Stomach smooth muscle (tissue), 2 donors: ENCODE results near the gene MUSTN1.

Experiments used
- H3K27ac ChIP-seq: one replicate; pipeline ENCODE4 v1.7.0; 2013; ENCODE audit warnings: mild to moderate bottlenecking, low read length, inconsistent platforms
- H3K27me3 ChIP-seq, 2 donors: one replicate each; pipeline ENCODE4 v1.7.0; 2013; ENCODE audit warnings: low read length in 2 of 2; ENCODE audit not compliant: insufficient read depth in 2 of 2, control insufficient read depth in 1 of 2
- H3K36me3 ChIP-seq, 2 donors: one replicate each; pipeline ENCODE4 v1.7.0; 2013; ENCODE audit warnings: low read length in 2 of 2; ENCODE audit not compliant: control insufficient read depth in 2 of 2, insufficient read depth in 2 of 2
- H3K4me1 ChIP-seq: one replicate; pipeline ENCODE4 v1.7.0; 2013; ENCODE audit warnings: low read length; ENCODE audit not compliant: control insufficient read depth, insufficient read depth
- H3K4me3 ChIP-seq, 2 donors: one replicate each; pipeline ENCODE4 v1.7.0; 2013; ENCODE audit warnings: low read length in 2 of 2
- H3K9ac ChIP-seq, 2 donors: one replicate each; pipeline ENCODE4 v1.7.0; 2013; ENCODE audit warnings: low read length in 2 of 2, mild to moderate bottlenecking in 1 of 2
- H3K9me3 ChIP-seq, 2 donors: one replicate each; pipeline ENCODE4 v1.7.0; 2013; ENCODE audit warnings: low read length in 2 of 2; ENCODE audit not compliant: control insufficient read depth in 2 of 2
- donor health status: healthy.
- donor health status: Pancreatic carcinoma.

Gene MUSTN1

DNA sequence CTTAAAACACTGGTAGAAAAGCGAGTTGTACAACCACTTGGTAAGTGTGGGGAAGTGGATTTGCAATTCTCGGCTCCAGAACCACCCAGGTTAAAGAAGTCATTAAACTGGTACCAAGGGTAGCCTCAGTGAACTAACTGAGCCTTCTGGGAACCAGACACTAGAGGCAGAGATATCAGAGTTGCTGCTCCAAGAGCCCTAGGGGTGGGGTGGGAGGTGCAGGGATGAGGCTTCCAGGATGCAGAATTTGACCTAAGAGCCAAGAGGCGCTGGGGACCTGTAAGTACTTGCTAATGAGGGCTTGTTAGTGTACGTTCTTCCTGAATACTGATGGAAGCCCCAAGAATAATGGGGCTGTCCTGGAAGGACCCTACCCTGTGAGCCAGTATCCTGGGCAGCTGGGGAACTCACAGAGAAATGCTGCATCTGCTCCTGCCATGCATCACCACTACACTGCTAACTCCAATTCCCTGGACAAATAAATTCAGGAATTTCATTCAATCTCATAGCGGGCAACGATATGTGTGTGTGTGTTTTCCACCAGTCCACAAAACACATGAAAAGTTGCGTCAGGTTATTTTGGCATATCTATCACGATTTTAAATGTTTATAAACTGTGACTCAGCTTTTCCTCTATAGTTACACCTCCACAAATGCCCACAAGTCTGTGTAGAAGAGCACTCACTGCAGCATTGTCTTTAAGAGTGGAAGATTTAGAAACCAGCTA, 38.8 kb upstream of the MUSTN1 start:
- Histone ChIP-seq H3K27me3 (no peaks in the 10 kb centered on the region), H3K9me3 (no peaks in the 10 kb centered on the region), H3K9ac (no peak overlapping the region), H3K4me3 (no peak overlapping the region), H3K27ac (no peak overlapping the region), H3K36me3 (peaks cover 0 to 5% of the 10 kb centered on the region in 2 donors), H3K4me1 (peaks cover 2% of the 10 kb centered on the region)

DNA sequence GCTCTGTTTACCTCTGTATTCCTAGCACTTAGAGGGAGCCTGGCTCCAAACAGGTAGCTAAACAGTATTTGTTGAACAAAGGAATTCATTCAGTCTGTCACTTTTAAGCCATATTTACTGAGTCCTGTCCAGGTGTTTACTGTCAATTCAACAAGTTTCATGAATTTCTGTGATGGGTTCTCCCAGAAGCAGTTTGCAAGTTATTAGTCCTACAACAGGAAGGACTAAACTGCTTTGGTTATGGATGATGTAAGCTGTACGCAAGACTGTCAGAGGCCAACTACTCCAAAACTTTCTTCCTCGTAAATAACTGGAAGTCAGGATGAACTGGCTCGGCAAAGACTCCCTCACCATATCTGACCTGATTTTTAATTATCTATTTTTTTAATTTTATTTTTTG, 37.4 kb upstream of the MUSTN1 start:
- H3K4me1 ChIP-seq = peaks cover 2% of the 10 kb centered on the region
- no peaks in the 10 kb centered on the region for H3K27me3 ChIP-seq
- H3K36me3 ChIP-seq = peaks cover 0 to 2% of the 10 kb centered on the region in 2 donors

DNA sequence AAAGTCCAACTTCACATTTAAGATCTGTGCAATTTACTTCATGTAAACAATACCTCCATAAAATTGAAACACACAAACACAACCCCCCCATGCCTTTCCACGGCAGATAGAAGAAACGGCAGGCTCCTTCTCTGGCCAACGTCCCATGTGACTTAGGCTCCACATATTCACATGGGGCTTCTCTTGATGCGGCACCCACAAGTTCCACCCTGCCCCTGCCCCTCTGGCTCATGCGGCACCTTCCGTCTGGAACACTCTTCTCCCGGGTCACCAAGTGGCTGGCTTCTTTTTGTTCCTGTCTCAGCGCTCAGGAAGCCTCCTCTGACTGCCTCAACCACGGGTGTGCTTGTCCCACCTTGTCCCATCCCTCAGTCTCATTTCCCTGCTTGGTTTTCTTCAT, 36.9 kb upstream of the MUSTN1 start:
- H3K9ac ChIP-seq = no peak overlapping the region
- H3K4me1 ChIP-seq = peaks cover 2% of the 10 kb centered on the region
- H3K9me3 ChIP-seq = no peaks in the 10 kb centered on the region
- no peak overlapping the region for H3K27ac ChIP-seq
- no peak overlapping the region for H3K4me3 ChIP-seq
- H3K27me3 ChIP-seq = no peaks in the 10 kb centered on the region
- H3K36me3 ChIP-seq = no peaks in the 10 kb centered on the region

More for the DNA sequence above, 37.4 kb upstream of the MUSTN1 start:
- Histone ChIP-seq H3K9me3 (no peaks in the 10 kb centered on the region), H3K9ac (no peak overlapping the region), H3K27ac (no peak overlapping the region), H3K4me3 (no peak overlapping the region)

GRCh38 chr3:52870471-52870870, 35.7 kb upstream of the MUSTN1 start:
- Histone ChIP-seq H3K36me3 (no peaks in the 10 kb centered on the region), H3K27ac (no peak overlapping the region), H3K9ac (no peak overlapping the region), H3K9me3 (no peaks in the 10 kb centered on the region), H3K4me3 (no peak overlapping the region), H3K4me1 (peaks cover 2% of the 10 kb centered on the region), H3K27me3 (no peaks in the 10 kb centered on the region)

DNA sequence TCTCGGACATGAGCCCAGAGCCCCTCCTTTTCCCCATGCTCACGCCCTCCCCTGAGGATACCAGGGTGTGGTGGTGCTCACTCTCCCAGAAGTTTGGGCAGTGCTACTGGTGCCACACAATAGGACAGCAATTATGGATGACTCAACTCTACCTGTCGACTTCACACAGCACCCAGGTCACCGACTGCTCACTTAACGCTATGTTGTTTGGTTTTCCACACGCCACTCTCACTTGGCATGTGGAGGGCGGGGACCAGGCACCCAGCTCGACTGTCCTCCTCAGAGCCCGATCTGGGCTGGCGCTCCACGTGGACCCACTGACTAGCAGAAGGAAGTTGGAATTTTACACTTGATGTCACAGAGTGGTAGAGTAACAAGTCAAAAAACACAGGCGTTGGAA, 31.6 kb upstream of the MUSTN1 start:
- Histone ChIP-seq H3K36me3 (peaks cover 0 to 2% of the 10 kb centered on the region in 2 donors), H3K4me3 (no peak overlapping the region), H3K9ac (no peak overlapping the region), H3K4me1 (no peaks in the 10 kb centered on the region), H3K27me3 (no peaks in the 10 kb centered on the region), H3K9me3 (no peaks in the 10 kb centered on the region), H3K27ac (no peak overlapping the region)

DNA sequence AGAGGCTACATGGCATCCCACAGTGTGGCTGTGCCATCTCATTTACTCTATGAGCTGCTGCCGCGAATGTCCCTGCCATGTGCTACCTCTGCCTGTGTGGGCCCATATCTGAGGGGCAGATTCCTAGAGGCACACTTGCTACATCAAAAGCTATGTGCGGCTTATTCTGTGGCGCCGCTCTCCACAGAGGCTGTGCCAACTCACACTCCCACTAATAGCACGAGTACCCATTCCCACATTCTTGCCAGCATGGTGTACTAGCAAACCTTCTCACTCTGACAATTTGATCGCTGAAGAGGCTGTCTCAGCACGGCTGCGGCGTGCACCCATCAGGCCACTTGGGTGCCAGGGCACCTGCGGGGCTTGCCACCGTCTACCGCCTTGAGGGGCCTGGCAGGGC, 31.2 kb upstream of the MUSTN1 start:
- no peaks in the 10 kb centered on the region for H3K9me3 ChIP-seq

DNA sequence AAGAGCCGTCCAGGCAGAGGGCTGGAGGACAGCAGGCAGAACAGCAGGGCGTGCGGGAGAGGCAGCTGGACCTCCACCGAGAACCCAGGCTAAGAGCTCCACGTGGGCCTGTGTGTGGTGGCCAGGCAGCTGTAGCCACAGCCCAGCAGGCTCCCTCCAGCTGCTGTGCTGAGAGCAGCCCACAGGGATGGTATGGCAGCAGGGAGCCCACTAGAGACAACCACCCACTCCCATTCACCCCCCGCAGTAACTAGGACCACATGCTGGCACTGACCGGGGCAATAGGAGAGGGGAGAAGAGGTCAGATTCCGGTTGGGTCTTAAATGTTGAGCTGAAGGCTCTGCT, 25.6 kb upstream of the MUSTN1 start:
- peaks cover 0 to 3% of the 10 kb centered on the region in 2 donors for H3K36me3 ChIP-seq
- peaks cover 19% of the 10 kb centered on the region for H3K4me1 ChIP-seq
- H3K9me3 ChIP-seq = no peaks in the 10 kb centered on the region
- H3K9ac ChIP-seq = no peak overlapping the region
- H3K4me3 ChIP-seq = no peak overlapping the region
- H3K27ac ChIP-seq = no peak overlapping the region
- H3K27me3 ChIP-seq = no peaks in the 10 kb centered on the region

More for the DNA sequence above, 31.2 kb upstream of the MUSTN1 start:
- Histone ChIP-seq H3K4me3 (no peak overlapping the region), H3K27ac (no peak overlapping the region), H3K36me3 (peaks cover 0 to 3% of the 10 kb centered on the region in 2 donors), H3K9ac (no peak overlapping the region), H3K27me3 (no peaks in the 10 kb centered on the region), H3K4me1 (no peaks in the 10 kb centered on the region)

GRCh38 chr3:52859686-52860423, 25.0 kb upstream of the MUSTN1 start:
- no peaks in the 10 kb centered on the region for H3K9me3 ChIP-seq
- no peak overlapping the region for H3K27ac ChIP-seq
- H3K4me3 ChIP-seq = no peak overlapping the region
- H3K9ac ChIP-seq = no peak overlapping the region
- H3K27me3 ChIP-seq = no peaks in the 10 kb centered on the region
- H3K4me1 ChIP-seq = peaks cover 19% of the 10 kb centered on the region
- peaks cover 0 to 3% of the 10 kb centered on the region in 2 donors for H3K36me3 ChIP-seq

DNA sequence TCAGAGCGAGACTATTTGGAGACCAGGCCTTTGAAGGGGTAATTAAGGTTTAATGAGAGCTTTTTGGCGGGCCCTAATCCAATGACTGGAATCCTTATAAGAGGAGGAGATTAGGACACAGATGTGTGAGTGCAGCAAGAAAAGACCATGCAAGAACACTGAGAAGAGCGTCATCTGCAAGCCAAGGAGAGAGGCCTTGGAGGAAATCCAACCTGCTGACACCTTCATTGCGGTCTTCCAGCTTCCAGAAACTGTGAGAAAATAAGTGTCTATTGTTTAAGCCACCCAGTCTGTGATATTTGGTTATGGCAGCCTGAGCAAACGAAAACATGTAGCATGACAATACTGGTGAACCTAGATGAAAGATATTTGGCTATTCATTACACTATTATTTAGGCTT, 23.0 kb upstream of the MUSTN1 start:
- Histone ChIP-seq H3K4me3 (no peak overlapping the region), H3K4me1 (peaks cover 19% of the 10 kb centered on the region), H3K36me3 (peaks cover 3 to 6% of the 10 kb centered on the region in 2 donors), H3K9ac (no peak overlapping the region), H3K27ac (no peak overlapping the region), H3K9me3 (no peaks in the 10 kb centered on the region), H3K27me3 (no peaks in the 10 kb centered on the region)

DNA sequence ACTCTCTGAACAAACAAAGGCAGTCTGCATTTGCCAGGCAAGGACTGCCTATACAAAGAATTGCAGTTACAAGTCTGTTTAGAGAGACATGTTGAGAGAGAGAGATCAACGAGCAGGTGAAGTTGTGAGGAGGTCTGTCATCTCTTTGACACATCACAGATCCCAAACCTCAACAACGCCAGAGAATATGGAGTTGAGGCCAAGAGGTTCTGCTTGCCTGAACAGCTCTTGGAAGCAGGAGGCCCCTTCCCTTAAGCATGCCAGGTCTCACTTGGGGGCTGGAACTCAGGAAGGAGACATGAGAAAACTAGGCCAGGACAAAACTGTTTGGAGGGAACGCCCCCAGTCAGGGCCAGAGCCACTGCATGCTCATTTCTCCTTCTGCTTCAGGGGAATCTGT, 22.3 kb upstream of the MUSTN1 start:
- Histone ChIP-seq H3K27ac (peak overlapping the region; percentile 73), H3K36me3 (peaks cover 4 to 9% of the 10 kb centered on the region in 2 donors), H3K9ac (no peak overlapping the region), H3K9me3 (no peaks in the 10 kb centered on the region), H3K4me1 (peaks cover 19% of the 10 kb centered on the region), H3K27me3 (no peaks in the 10 kb centered on the region), H3K4me3 (peak overlapping the region; percentile 22 to 33)

GRCh38 chr3:52856666-52857065, 21.8 kb upstream of the MUSTN1 start:
- Histone ChIP-seq H3K4me3 (peak overlapping the region; percentile 22 to 33), H3K9ac (no peak overlapping the region), H3K36me3 (peaks cover 4 to 13% of the 10 kb centered on the region in 2 donors), H3K27ac (peak overlapping the region; percentile 73), H3K27me3 (no peaks in the 10 kb centered on the region), H3K4me1 (peaks cover 19% of the 10 kb centered on the region), H3K9me3 (no peaks in the 10 kb centered on the region)
